Fibroblast of villous mesenchyme (primary cell): Measurements from ENCODE around the gene PPP5C. TPM values are rescaled to one million over a fixed set of nuclear protein-coding genes. Genes with fewer than 3 reads are reported as not detected.
A peak's percentile ranks its signal among the peaks of the same experiment; 100 is the strongest.
"Not testable (repeated sequence)": the region's sequence is repeated elsewhere in the genome, so short reads cannot be mapped to it uniquely, and the experiment has no call there.

Experiments used
- DNase-seq: peaks from one replicate; pipeline ENCODE4 v3.0.0-alpha.2; 2010; ENCODE audit warnings: low read depth
- H3K4me3 ChIP-seq: 2 replicates; pipeline ENCODE4 v1.5.1; 2011; ENCODE audit warnings: low read depth, mild to moderate bottlenecking, low read length
- CTCF ChIP-seq: IDR thresholded peaks from 2 replicates; pipeline ENCODE4 v1.5.1; 2012; ENCODE audit warnings: low read depth, mild to moderate bottlenecking, low read length; ENCODE audit not compliant: insufficient read depth
- total RNA-seq: library from RNA; depleted of rRNA; stranded (reverse); fragments of >200 nt; gene quantifications from 2 replicates; pipeline ENCODE4 v1.2.3, GENCODE V29; 2012

PPP5C gene
- total RNA-seq, 1 donor: 44.9 TPM

- TF ChIP-seq CTCF: no peak
- no peak overlapping the region for H3K4me3 ChIP-seq
- peak; percentile 66 for DNase-seq
Measured at GRCh38 chr19:46303691-46304397, 43.0 kb upstream of the PPP5C start.

GRCh38 chr19:46306501-46306900, 40.4 kb upstream of the PPP5C start:
- no peak for DNase-seq
- no peak overlapping the region for H3K4me3 ChIP-seq
- TF ChIP-seq CTCF: no peak

- no peak for DNase-seq
- TF ChIP-seq CTCF: no peak
- H3K4me3 ChIP-seq: no peak overlapping the region
Measured at GRCh38 chr19:46308510-46308909, 38.4 kb upstream of the PPP5C start.

DNA sequence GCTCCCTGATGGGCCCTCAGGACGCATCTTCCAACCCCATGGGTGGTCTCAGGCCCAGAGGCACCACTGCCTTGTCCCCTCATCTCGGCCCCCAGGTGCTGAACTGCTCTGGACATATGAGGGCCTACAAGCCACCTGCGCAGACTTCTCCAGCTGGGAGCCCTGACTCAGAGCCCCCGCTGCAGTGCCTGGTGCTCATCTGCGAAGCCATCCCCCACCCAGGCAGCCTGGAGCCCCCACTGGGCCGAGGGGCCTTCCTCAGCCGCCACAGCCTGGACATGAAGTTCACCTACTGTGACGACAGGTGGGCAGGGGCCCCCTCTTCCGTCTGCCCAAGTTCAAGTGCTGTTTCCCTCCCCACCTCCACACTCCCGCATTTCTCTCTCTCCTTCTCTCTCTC, 37.8 kb upstream of the PPP5C start:
- TF ChIP-seq CTCF: no peak
- DNase-seq: no peak

DNA sequence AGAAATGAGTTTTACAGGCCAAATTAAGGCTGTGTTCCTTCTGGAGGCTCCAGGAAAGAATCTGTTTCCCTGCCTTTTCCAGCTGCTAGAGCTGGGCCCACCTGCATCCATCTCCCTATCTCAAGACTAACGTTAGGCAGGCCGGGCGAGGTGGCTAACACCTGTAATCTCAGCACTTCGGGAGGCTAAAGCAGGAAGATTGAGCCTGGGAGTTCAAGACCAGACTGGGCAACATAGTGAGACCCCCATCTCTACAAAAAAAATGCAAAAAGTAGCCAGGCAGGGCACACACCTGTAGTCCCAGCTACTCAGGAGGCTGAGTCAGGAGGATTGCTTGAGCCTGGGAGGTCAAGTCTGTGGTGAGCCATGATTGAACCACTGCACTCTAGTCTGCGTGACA, 35.4 kb upstream of the PPP5C start:
- DNase-seq: no peak
- no peak for TF ChIP-seq CTCF
- no peak overlapping the region for H3K4me3 ChIP-seq

More for the DNA sequence above, 37.8 kb upstream of the PPP5C start:
- H3K4me3 ChIP-seq: no peak overlapping the region

- DNase-seq: peak; percentile 93
- not testable (repeated sequence) for H3K4me3 ChIP-seq
Measured at GRCh38 chr19:46313540-46314469, 33.1 kb upstream of the PPP5C start.

DNA sequence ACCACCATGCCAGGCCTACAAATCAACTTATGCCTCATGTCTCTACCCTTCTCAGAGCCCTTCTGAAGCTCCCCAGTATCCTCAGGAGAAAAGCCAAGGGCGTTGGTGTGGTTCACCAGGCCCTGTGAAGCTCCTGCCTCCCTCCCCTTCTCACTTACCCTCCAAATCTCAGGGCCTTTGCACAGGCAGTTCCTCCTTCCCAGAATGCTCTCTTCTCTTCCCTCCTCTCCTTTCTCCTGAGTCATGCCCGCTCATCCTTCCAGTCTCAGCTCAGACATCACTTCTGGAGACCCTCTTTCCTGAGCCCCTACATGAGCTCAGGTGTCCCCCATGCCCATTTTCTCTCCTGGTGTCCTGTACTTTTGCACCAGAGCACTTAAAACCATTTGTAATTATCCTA, 29.5 kb upstream of the PPP5C start:
- no peak for DNase-seq
- no peak overlapping the region for H3K4me3 ChIP-seq
- no peak for TF ChIP-seq CTCF
